NCI-H2171 (cell line): ENCODE data around the gene ZNF576.
"Not testable (repeated sequence)": the region's sequence is repeated elsewhere in the genome, so short reads cannot be mapped to it uniquely, and the experiment has no call there.

Source experiments
- DNase-seq: peaks from one replicate; lab custom pipeline; 2025; lab: John Stamatoyannopoulos, UW

ZNF576 gene

DNA sequence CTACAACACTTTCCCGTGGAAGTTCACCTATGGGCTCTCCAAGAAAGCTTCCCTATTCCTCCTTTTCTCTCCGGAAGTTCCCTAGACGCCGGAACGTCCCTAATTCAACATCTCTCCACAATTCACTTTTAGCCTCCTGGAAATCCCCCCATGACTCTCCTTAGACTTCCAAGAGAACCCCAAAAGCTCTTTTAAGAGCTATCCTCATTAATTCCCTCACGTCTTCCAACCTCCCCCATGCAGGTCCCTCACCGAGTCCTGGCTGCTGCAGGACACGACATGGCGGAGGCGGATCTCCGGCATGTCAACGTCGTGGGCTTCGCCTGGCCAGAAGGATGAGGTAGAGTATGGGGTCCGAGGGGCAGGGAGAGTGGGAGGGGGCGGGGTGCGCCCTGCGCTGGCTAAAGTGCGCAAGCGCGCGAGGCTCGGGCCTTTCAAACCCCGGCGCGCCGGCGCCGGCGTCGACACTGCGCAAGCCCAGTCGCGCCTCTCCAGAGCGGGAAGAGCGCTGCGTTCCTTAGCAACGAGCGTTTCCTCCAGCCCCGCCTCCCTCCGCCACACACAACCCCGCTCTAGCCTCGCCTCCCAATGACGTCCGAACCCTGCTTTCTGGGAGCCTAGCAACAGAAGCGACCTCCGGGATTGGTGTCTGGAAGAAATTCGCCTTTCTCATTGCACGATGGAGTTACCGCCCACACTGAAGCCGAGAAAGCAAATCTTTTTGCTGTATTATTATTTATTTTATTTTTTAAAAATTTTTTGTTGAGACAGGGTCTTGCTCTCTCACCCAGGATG lies 21.0 kb upstream of the ZNF576 start, which contains the start of the genes PINLYP and XRCC1:
TSS of gene PINLYP (plus strand) at position 646 of the 795 bp plus-strand sequence. CDS start 1,391 bp downstream, outside the sequence.
TSS of gene XRCC1 (minus strand) at position 372 of the 795 bp plus-strand sequence. CDS start at position 303, 69 bp downstream.
- DNase-seq, result peak; percentile 98

DNA sequence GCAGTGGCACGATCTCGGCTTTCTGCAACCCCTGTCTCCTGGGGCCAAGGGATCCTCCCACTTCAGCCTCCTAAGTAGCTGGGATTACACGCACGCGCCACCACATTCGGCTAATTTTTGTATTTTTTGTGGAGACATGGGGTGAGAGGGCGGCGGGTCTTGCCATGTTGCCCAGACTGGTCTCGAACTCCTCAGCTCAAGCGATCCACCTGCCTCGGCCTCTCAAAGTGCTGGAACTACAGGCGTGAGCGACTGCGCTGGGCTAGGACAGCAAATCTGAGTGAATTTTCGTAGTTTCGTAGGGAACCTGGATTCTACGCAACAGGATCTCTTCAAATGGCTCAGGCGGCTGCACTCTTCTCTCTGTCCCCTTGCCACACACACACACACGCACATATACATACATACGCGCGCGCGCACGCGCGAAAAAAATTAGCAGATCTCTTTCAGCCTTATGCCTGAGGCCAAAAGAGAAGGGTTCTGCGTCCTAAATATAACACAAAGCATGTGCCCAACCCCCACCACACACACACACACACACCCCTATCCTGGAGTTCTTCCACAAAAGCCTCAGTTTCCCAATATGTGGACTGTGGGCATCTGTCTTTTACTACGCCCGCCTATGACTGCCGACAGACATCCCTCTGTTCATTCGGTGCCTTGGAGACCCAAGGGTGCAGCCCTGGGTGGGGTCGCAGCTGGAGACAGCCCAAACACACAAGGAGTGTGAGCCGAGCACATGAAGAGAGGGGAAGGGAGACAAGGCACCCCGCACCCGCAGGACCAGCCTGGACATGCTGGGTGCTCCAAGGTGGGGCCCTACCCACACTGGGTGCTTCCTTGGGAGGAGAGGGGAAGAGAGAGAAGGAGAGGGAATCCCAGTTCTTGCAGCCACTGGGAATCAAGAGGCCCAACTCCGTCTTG lies 20.2 kb upstream of the ZNF576 start:
- no peak for DNase-seq

DNA sequence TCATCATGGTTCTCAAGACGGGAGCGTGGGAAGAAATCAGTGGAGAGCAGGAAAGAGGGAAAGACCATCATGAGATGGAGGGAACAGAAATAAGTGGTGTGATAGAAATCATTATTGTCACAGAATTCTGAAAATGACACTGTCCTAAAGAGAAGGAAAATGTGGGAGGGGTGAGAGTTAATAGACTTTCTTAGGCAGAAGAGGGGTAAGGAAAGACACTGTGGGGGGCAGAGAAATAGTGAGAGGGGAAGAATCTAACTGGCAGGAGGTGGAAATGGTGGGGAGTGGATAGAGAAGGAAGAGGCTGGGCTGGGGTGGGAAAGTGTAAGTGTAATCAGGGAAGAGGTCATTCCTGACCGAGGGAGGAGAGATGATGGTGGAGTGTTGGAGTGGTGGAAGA lies 17.6 kb upstream of the ZNF576 start:
- DNase-seq, result no peak

DNA sequence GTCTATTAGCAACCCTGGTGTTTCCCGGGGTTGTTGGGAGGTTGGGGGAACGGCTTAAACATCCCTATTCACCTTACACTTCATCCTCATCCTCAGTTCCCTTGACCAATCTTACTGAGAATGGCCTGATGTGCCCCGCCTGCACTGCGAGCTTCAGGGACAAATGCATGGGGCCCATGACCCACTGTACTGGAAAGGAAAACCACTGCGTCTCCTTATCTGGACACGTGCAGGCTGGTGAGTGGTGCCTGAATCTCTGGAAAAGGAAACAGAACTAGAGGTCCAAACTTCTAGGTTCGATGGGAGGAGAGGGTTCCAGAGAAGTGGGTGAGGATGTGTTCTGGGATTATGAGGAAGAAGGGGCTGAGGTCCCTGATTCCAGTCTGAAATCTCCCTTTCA lies 14.9 kb upstream of the ZNF576 start:
- DNase-seq, result no peak

DNA sequence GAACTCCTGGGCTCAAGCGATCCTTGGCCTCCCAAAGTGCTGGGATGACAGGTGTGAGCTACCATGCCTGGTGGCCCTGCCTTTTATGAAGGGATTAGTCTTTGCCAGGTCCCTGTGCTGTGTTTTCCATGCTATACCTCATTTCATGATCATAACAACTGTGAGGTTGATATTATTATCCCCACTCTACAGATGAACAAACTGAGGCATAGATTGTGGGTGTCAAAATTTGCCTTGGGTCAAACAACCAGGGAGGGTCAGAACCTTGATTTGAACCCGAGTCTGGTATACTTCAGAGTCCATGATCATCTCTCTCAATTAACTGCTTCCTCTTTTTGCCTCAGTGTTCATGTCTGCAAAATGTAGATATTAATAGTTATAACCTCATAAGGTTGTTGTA lies 13.9 kb upstream of the ZNF576 start:
- no peak for DNase-seq

DNA sequence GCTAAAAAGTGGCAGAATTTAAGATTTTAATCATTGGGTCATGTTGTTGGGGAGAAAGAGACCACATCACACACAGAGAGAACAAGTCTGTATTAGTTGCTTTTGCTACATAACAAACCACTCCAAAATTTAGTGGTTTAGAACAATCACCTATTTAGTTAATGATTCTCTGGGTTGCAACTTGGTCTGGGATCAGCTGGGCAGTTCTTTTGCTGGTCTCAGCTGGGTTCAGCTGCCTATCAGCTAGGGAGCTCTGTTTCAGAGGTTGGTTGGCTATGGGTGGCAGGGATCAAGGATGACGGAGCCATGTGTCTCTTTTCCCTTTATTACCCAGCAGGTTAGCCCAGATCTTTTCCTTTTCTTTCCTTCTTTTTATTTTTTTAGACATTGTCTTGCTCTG lies 11.9 kb upstream of the ZNF576 start:
- DNase-seq, result no peak

DNA sequence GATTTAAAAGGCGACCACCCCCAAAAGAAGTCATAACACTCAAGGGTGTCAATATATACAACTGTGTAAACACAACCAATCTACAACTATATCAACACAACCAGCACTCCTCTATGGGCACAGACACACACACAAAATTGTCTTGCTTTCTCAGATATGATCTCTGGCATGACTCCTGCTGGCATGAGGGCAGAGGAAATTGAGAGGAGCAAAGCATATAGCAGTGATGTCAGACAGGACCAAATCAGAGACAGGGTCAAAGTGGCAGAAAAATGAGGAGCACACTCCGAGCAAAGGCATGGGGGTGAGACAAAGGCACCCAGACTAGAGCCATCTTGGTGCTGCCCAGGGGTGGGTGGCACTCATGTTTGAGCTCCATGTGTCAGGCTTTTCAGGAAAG lies 10.0 kb upstream of the ZNF576 start:
- no peak for DNase-seq

DNA sequence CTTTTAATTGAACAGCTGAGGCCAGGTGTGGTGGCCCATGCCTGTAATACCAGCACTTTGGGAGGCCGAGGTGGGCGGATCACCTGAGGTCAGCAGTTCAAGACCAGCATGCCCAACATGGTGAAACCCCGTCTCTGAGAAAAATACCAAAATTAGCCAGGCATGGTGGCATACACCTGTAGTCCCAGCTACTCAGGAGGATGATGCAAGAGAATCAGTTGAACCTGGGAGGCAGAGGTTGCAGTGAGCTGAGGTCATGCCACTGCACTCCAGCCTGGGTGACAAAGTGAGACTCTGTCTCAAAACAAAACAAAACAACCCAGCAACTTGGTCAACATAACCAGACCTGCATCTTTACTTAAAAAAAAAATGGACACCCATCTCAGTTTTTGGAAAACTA lies 9.4 kb upstream of the ZNF576 start:
- DNase-seq, result not testable (repeated sequence)

DNA sequence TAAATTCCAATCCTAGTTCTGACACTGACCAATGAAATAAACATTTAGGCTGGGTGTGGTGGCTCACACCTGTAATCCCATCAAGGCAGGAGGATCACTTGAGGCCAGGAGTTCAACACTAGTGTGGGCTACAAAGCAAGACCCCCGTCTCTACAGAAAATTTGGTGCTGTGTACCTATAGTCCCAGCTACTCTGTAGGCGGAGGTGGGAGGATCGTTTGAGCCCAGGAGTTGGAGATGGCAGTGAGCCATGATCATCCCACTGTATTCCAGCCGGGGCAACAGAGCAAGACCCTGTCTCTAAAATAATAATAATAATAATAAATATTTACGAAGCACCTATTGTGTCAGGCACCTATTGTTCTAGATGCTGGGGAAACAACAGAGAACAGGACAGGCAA lies 7.1 kb upstream of the ZNF576 start:
- DNase-seq, result no peak

DNA sequence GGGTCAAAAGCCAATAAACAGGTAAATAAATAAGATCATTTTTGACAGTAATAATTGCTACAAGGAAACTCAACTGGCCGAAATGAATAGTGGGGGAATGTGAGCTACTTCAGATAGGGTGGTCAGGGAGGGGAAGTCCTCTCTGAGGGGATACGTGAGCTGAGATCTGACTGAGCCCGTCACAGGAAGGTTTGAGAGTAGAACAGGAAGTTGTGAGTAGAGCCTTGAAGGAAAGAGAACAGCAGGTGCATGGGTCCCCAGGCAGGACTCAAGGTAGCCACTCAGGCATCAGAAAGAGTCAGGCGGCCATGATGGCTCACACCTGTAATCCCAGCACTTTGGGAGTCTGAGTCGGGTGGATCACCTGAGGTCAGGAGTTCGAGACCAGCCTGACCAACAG lies 6.7 kb upstream of the ZNF576 start:
- DNase-seq, result no peak

DNA sequence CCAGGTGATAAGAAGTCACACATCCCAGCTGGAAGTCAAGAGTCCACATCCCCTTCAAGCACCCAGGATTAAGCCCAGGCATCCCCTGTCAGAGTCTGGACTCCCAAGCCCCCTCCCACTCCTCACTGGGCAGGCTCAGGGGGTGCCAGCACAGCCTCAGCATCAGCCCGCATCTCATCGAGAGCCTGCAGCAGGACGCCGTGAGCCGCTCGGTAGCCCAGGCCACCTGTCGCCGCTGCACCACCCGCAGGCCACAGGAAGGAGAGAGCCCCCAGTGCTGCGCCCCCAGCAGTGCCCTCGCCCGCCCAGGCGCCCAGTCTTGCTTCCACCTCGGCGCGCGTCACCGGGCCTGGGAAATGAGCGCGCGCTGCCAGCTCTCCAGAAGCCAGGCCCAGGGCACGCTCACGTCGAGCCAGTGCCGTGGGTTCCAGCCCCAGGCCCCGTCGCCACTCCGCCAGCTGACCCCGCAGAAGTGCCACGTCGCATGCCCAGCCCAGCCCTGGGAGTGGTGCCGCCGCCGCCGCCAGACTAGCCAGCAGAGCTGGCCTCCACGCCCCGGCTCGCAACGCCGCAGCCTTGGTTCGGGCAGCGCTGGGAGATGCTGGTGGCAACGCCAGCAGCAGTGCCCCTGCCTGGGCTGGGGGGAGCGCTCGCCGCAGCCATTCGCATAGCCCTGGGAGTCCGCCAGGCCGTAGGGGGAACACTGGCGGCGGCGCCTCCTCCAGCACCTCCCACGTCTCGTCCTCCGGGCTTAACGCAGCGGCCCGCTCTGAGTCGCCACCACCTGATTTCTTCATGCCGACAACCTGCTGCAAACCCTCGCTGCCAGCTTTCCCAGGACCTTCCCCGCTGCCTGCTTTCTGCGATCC lies 4.3 kb upstream of the ZNF576 start:
- DNase-seq, result no peak

DNA sequence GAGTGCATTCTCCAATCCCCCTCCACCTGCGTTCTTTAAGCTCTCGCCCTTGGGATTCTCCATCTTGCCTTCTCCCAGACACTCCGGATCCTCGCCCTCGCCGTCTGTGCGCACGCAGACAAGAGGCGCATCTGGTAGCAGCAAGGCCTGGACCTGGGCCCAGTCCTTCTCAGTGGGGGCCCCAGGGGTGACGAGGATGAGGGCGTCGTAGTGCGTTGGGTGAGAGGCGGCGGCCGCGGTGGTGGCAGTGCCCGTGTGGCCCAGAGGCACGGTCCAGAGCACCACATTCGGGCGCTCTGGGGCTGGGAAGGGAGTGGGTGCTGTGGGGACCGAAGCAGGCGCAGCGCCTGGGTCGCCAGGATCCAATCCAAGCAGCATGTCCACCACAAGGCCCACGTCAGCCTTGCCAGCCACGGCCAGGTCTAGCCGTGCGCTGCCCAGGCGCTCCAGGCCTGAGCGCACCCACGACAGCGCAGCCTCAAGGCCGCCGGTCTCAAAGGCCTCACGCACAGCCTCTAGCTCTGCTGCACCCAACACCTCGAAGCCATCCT lies 3.5 kb upstream of the ZNF576 start:
- no peak for DNase-seq

DNA sequence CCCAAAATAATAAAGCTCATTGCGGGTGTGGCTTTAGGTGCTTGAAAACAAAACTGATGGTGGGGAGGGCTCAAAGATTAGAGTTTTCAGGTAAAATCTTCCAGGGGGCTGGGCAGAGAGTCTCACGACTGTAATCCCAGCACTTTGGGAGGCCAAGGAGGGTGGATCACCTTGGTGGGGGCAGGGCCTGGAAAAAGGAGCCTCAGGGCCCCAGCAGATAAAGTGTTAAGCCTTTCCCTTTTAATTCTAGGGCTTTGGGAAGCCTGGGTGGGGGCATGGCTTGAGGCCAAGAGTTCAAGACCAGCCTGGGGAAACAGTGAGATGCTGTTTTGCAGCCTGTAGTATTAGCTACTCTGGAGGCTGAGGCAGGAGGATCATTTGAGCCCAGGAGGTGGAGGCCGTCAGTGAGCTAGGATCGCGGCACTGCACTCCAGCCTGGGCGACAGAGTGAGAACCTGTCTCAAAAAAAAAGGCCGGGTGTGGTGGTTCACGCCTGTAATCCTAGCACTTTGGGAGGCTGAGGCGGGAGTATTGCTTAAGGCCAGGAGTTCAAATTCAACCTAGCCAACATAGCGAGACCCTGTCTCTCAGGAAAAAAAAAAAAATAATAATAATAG lies 2.2 kb upstream of the ZNF576 start:
- DNase-seq, result no peak

DNA sequence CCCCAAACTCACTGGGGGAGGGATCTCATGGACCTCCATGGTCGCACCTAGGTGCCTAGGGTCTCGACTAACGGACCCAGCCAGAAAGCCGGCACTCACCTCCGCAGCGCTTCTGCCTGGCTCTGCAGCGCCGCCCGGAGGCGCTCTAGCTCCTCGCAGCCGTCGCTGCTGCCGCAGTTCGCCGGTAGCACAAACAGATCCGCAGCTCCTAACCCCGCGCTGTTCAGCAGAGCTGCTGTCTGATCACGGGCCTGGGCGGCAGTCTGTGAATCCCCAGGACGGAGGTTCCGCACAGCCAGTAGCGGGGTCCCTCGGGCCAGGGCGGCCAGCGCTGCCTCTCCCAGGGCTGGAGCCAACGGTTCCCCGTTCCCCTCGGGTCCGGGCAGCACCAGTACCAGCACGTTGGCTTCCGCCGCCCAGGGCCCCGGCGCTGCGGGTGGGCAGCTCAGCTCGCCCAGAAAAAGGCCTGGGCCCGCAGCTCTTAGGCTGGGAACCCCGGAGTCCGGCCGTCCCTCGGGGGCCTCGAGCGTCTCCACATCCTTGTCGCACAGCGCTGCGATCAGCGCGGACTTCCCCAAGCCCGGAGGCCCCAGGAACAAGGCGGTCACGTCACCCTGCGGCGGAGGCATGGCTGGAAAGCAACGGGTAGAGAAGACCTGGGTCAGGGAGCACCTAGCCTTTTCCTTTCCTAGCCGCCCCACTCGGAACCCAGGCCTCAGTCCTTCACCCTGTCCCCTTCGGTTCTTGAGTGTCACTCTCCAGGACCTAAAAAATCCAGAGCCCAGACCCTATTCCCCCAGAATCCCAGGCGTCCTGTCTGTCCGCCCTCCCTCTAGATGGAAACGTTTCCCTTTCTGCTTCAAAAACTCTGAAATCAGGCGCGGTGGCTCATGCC lies 1.4 kb upstream of the ZNF576 start:
- DNase-seq, result peak; percentile 6

DNA sequence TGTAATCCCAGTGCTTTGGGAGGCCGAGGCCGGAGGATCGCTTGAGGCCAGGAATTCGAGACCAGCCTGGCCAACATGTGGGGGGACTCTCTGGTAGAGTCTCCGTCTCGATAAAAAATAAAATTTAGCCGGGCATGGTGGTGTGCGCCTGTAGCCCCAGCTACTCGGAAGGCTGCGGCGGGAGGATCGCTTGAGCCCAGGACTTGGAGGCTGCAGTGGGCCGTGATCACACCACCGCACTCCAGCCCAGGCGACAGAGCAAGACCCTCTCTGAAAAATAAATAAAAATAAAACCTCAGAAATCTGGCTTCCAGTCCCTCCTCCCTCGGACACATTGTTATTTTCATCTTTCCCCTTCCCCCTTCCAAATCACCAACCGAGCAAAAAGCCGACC lies 793 bp upstream of the ZNF576 start:
- DNase-seq, result no peak

DNA sequence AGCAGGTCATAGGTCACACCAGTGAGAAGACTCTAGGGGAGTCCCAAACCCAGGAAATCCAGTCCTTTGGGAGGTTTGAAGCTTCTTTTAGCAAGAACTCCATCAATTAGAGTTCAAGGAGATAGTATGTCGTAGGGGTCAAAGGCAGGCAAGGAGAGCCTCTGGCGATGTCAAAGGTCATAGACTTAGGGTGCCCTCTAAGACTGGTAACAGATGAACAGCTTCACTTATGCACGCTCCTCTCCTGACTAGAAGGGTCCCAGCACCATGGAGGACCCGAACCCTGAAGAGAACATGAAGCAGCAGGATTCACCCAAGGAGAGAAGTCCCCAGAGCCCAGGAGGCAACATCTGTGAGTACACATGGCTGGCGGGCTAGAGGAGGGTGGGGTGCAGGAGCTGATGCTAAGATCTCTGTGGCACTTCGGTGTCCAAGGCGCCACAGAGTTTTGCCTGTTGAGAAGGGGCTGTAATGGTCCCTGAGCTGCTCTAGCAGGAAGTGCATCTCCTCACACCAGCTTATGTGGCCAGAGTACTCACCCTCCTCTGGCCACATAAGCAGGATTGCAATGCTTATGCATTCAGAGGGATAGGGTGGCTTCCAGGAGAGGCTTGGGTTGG lies 557 bp downstream of the ZNF576 start:
- peak; percentile 39 for DNase-seq

DNA sequence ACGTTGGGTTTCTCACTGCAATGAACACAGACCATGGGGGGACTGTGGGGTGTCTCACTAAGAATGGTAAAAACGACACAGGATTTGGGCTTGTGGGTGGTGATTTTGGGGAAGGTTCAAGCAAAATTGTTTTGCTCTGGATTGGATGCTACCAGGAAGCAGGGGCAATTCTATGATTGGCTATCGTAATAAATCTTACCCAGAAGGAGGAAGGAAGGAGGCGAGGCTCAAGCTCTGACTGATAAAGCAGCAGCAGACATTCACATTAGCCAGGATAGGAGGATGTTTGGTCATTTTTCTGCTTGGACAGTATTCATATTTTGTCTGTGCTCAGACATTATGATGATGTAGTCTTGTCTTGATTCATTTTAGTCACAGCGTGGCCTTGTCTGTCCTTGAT lies 1.5 kb downstream of the ZNF576 start:
- DNase-seq, result no peak

DNA sequence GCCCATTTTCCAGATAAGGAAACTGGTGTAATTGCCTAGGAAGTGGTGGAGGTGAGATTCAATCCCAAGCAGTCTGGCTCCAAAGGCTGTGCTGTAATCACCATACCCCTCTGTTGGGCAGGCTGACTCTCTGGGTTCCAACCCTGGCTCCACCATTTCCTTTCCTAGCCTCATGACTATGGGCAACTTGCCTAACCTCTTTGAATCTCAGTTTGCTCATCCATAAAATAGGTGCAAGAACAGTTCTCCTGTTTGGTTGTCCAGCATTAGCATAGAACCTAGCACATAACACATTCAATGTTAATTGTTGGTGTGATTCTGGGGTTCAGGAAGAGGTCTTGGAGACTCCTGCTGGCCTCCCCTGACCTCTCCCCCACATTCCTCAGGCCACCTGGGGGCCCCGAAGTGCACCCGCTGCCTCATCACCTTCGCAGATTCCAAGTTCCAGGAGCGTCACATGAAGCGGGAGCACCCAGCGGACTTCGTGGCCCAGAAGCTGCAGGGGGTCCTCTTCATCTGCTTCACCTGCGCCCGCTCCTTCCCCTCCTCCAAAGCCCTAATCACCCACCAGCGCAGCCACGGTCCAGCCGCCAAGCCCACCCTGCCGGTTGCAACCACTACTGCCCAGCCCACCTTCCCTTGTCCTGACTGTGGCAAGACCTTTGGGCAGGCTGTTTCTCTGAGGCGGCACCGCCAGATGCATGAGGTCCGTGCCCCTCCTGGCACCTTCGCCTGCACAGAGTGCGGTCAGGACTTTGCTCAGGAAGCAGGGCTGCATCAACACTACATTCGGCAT lies 2.2 kb downstream of the ZNF576 start:
- no peak for DNase-seq
